AG09319 (cell line): Measurements from ENCODE around the gene TRPC4.

Experiments used
- DNase-seq: peaks from one replicate; pipeline ENCODE4 v3.0.0-alpha.2; 2010; ENCODE audit warnings: low read depth; ENCODE audit errors: extremely low read depth
- CTCF ChIP-seq: IDR thresholded peaks from 2 replicates; pipeline ENCODE4 v1.5.1; 2011; ENCODE audit warnings: low read depth, mild to moderate bottlenecking, inconsistent platforms, low read length, moderate library complexity

The TRPC4 gene

GRCh38 chr13:37755349-37755748 lies 114.2 kb downstream of the TRPC4 start:
- no peak for DNase-seq

GRCh38 chr13:37753776-37754175 lies 115.8 kb downstream of the TRPC4 start:
- no peak for DNase-seq
- TF ChIP-seq CTCF, result no peak

More at GRCh38 chr13:37755349-37755748, 114.2 kb downstream of the TRPC4 start:
- TF ChIP-seq CTCF, result no peak

- TF ChIP-seq CTCF, result no peak
- no peak for DNase-seq
Measured at GRCh38 chr13:37752146-37752545, 117.4 kb downstream of the TRPC4 start.

- no peak for DNase-seq
- no peak for TF ChIP-seq CTCF
Measured at GRCh38 chr13:37751025-37751424, 118.5 kb downstream of the TRPC4 start.

GRCh38 chr13:37748913-37749312 lies 120.7 kb downstream of the TRPC4 start:
- TF ChIP-seq CTCF, result no peak
- DNase-seq, result no peak

- TF ChIP-seq CTCF, result no peak
- peak; percentile 7 for DNase-seq
Measured at GRCh38 chr13:37747071-37747612, 122.4 kb downstream of the TRPC4 start.

- DNase-seq, result no peak
- TF ChIP-seq CTCF, result no peak
Measured at GRCh38 chr13:37741536-37741935, 128.0 kb downstream of the TRPC4 start.
